GM21576 (cell line): ENCODE data around the gene DSCAM.
"Not testable (repeated sequence)": the region's sequence is repeated elsewhere in the genome, so short reads cannot be mapped to it uniquely, and the experiment has no call there.

ENCODE experiments used
- ATAC-seq: cut with Tn5 transposase; IDR thresholded peaks from one replicate; pipeline ENCODE4 v1.9.1; 2021; ENCODE audit warnings: mild to moderate bottlenecking, moderate library complexity; ENCODE audit not compliant: unreplicated experiment

DSCAM gene

GRCh38 chr21:40339050-40339449 lies 507.9 kb downstream of the DSCAM start:
- ATAC-seq = no peak

GRCh38 chr21:40337981-40338380 lies 509.0 kb downstream of the DSCAM start:
- no peak for ATAC-seq

- no peak for ATAC-seq
These were observed 511.3 kb downstream of the DSCAM start for GRCh38 chr21:40335704-40336103.

GRCh38 chr21:40334159-40334558 lies 512.8 kb downstream of the DSCAM start:
- ATAC-seq = no peak

- no peak for ATAC-seq
These were observed 513.2 kb downstream of the DSCAM start for GRCh38 chr21:40333731-40334130.

GRCh38 chr21:40331804-40332203 lies 515.2 kb downstream of the DSCAM start:
- no peak for ATAC-seq

- ATAC-seq = no peak
These were observed 515.8 kb downstream of the DSCAM start for GRCh38 chr21:40331172-40331571.

- ATAC-seq = no peak
These were observed 522.6 kb downstream of the DSCAM start for GRCh38 chr21:40324389-40324788.

GRCh38 chr21:40320718-40321117 lies 526.2 kb downstream of the DSCAM start:
- ATAC-seq = not testable (repeated sequence)

- ATAC-seq = no peak
These were observed 528.6 kb downstream of the DSCAM start for GRCh38 chr21:40318371-40318770.

GRCh38 chr21:40316104-40316503 lies 530.9 kb downstream of the DSCAM start:
- no peak for ATAC-seq

- ATAC-seq = no peak
These were observed 531.3 kb downstream of the DSCAM start for GRCh38 chr21:40315626-40316025.

GRCh38 chr21:40313260-40313659 lies 533.7 kb downstream of the DSCAM start:
- no peak for ATAC-seq

GRCh38 chr21:40300300-40300699 lies 546.7 kb downstream of the DSCAM start:
- ATAC-seq = no peak

- ATAC-seq = no peak
These were observed 547.5 kb downstream of the DSCAM start for GRCh38 chr21:40299451-40299850.

GRCh38 chr21:40294345-40294744 lies 552.6 kb downstream of the DSCAM start:
- no peak for ATAC-seq

- no peak for ATAC-seq
These were observed 555.4 kb downstream of the DSCAM start for GRCh38 chr21:40291560-40291959.

- ATAC-seq = no peak
These were observed 562.5 kb downstream of the DSCAM start for GRCh38 chr21:40284409-40284808.

GRCh38 chr21:40282912-40283886 lies 563.8 kb downstream of the DSCAM start:
- ATAC-seq = no peak

GRCh38 chr21:40278345-40278744 lies 568.6 kb downstream of the DSCAM start:
- no peak for ATAC-seq

- ATAC-seq = no peak
These were observed 571.0 kb downstream of the DSCAM start for GRCh38 chr21:40276001-40276400.

- no peak for ATAC-seq
These were observed 574.9 kb downstream of the DSCAM start for GRCh38 chr21:40272037-40272436.

GRCh38 chr21:40271164-40271563 lies 575.8 kb downstream of the DSCAM start:
- no peak for ATAC-seq
